ENCODE results near the gene SUZ12. TPM values are rescaled to one million over a fixed set of nuclear protein-coding genes. Genes with fewer than 3 reads are reported as not detected.
"Not testable (repeated sequence)": the region's sequence is repeated elsewhere in the genome, so short reads cannot be mapped to it uniquely, and the experiment has no call there.

Gene SUZ12
- total RNA-seq, 1 donor from 2014 or later: 30.3 TPM

DNA sequence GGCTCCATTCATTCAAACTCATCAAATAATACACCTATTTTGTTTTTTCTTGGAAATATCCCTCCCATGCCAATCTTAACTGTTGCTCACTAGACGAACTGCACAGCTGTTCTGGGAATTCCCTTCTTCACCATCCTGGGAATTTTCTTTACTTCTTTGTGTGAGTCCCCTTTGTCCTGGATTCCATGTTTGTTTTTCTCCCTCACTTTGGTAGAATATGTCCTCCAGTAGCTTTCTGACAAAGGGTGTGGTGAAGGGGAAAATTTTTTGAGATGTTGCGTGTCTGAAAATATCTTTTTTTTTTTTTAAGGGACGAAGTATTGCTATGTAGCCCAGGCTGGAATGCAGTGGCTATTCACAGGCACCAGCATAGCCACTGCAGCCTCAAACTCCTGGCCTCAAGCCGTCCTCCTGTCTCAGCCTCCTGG, 18.1 kb upstream of the SUZ12 start:
- no peak for DNase-seq (ENCODE audit: low spot score in 2 of 2, unreplicated experiment in 2 of 2)
- no peaks in the 10 kb centered on the region for H3K9me3 Mint-ChIP-seq
- TF ChIP-seq, protein P1, sequence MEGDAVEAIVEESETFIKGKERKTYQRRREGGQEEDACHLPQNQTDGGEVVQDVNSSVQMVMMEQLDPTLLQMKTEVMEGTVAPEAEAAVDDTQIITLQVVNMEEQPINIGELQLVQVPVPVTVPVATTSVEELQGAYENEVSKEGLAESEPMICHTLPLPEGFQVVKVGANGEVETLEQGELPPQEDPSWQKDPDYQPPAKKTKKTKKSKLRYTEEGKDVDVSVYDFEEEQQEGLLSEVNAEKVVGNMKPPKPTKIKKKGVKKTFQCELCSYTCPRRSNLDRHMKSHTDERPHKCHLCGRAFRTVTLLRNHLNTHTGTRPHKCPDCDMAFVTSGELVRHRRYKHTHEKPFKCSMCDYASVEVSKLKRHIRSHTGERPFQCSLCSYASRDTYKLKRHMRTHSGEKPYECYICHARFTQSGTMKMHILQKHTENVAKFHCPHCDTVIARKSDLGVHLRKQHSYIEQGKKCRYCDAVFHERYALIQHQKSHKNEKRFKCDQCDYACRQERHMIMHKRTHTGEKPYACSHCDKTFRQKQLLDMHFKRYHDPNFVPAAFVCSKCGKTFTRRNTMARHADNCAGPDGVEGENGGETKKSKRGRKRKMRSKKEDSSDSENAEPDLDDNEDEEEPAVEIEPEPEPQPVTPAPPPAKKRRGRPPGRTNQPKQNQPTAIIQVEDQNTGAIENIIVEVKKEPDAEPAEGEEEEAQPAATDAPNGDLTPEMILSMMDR (IDR thresholded peaks at IDR 0.05; ENCODE audit: unreplicated experiment): no peak
- no peaks in the 10 kb centered on the region for H3K27me3 Mint-ChIP-seq (ENCODE audit: low read depth)
- no peak overlapping the region for H3K4me3 Mint-ChIP-seq
- no peaks in the 10 kb centered on the region for H3K36me3 Mint-ChIP-seq
- no peak overlapping the region for H3K27ac Mint-ChIP-seq
- H3K4me1 Mint-ChIP-seq: no peaks in the 10 kb centered on the region

DNA sequence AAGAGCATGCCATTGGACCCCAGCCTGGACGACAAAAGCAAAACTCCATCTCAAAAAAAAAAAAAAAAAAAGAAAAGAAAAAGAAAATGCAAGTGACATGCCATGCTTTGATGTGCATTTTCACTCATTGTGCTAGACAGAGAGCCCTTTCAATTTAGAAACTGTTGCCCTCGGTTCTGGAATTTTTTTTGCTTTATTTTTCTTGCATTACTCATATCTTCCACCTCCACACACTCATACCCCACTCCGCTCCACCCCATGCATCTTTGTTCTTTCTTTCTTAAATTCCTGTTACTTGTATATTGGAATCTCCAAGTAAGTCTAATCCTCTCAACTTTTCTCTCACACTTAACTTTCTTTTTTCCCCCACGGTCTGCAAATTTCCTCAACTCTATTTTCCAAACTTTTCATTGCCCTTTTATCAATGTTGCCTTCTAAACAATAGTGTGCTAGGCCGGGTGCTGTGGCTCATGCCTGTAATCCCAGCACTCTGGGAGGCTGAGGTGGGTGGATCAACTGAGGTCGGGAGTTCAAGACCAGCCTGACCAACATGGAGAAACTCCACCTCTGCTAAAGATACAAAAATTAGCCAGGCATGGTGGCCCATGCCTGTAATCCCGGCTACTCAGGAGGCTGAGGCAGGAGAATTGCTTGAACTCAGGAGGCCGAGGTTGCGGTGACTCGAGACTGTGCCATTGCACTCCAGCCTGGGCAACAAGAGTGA, 16.8 kb upstream of the SUZ12 start:
- Mint-ChIP-seq H3K4me3 (no peak overlapping the region), H3K9me3 (no peaks in the 10 kb centered on the region)

DNA sequence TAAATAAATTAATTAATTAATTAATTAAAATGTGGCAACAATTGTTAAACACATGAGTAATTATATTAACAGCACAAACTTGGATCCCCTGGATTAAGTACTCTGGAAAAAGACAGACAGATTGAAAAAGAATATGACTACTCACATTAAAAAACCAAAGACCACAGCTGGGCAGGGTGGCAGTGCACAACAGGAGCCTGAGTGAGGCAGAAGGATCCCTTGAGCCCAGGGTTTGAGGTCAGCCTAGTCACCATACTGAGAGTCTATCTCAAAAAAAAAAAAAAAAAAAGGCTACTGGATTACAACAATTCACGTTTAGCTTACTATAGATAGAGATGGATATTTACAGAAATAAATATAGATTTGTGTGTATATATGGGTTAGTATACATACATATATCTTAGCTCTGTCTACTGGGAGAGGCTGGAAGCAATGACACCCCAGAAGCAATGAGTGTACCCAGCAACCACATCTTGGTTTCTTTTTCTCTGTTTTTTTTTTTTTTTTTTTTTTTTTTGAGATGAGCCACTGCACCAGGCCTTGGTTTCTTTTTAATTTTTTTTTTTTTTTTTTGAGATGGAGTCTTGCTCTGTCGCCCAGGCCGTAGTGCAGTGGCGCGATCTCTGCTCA, 10.6 kb upstream of the SUZ12 start:
- DNase-seq (ENCODE audit: low spot score in 2 of 2, unreplicated experiment in 2 of 2): no peak
- TF ChIP-seq, protein P1 (IDR thresholded peaks at IDR 0.05; ENCODE audit: unreplicated experiment): no peak
- H3K27ac Mint-ChIP-seq: no peak overlapping the region
- no peaks in the 10 kb centered on the region for H3K36me3 Mint-ChIP-seq
- H3K4me3 Mint-ChIP-seq: no peak overlapping the region
- no peaks in the 10 kb centered on the region for H3K9me3 Mint-ChIP-seq
- H3K27me3 Mint-ChIP-seq (ENCODE audit: low read depth): no peaks in the 10 kb centered on the region
- no peaks in the 10 kb centered on the region for H3K4me1 Mint-ChIP-seq

More for the DNA sequence above, 16.8 kb upstream of the SUZ12 start:
- Mint-ChIP-seq H3K4me1 (no peaks in the 10 kb centered on the region), H3K36me3 (no peaks in the 10 kb centered on the region), H3K27ac (no peak overlapping the region), H3K27me3 (ENCODE audit: low read depth) (no peaks in the 10 kb centered on the region)
- TF ChIP-seq, protein P1 (IDR thresholded peaks at IDR 0.05; ENCODE audit: unreplicated experiment): no peak
- DNase-seq (ENCODE audit: low spot score in 2 of 2, unreplicated experiment in 2 of 2): no peak

DNA sequence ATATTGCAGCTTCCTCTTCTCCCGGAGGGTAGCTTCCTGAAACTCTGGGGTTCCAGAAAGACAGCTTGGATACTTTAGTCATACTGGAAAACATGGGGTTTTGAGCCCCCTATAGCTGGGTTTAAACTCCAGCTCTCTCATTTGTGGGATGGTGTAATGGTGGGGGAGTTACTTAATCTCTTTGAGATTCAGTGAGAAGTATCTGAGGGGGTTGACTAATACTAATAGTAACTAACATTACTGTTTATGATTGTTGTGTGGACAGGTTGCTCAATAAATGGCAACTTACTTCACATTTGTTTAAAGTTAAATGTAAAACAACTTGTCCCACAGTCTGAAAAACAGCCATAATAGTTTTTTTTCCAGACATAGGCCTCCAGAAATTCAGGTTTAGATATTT, 5.1 kb upstream of the SUZ12 start:
- no peak overlapping the region for H3K4me3 Mint-ChIP-seq
- H3K27ac Mint-ChIP-seq: peak overlapping the region; percentile 50
- TF ChIP-seq, protein P1 (IDR thresholded peaks at IDR 0.05; ENCODE audit: unreplicated experiment): no peak
- DNase-seq (ENCODE audit: low spot score in 2 of 2, unreplicated experiment in 2 of 2): no peak
- H3K4me1 Mint-ChIP-seq: no peaks in the 10 kb centered on the region
- no peaks in the 10 kb centered on the region for H3K36me3 Mint-ChIP-seq
- no peaks in the 10 kb centered on the region for H3K27me3 Mint-ChIP-seq (ENCODE audit: low read depth)
- no peaks in the 10 kb centered on the region for H3K9me3 Mint-ChIP-seq

DNA sequence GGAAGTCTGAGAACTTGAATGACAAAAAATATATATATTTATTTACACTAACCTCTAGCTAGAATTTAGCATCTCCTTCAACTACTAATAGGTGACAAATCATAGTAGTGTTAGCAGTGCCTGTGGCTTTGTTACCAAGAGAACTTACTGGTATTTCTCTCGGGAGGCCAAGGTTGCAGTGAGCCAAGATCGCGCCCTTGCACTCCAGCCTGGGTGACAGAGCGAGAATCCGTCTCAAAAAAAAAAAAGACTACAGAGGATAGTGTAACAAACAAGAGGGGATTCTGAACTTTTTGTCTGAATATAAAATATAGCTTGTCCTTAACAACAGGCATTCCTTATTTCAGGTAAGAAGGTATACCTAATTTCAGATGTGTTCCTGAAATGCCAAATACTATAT, 1.3 kb upstream of the SUZ12 start:
- peaks cover 2% of the 10 kb centered on the region for H3K36me3 Mint-ChIP-seq
- no peaks in the 10 kb centered on the region for H3K9me3 Mint-ChIP-seq
- no peak overlapping the region for H3K27ac Mint-ChIP-seq
- H3K27me3 Mint-ChIP-seq (ENCODE audit: low read depth): no peaks in the 10 kb centered on the region
- TF ChIP-seq, protein P1 (IDR thresholded peaks at IDR 0.05; ENCODE audit: unreplicated experiment): no peak
- DNase-seq (ENCODE audit: low spot score in 2 of 2, unreplicated experiment in 2 of 2): no peak
- peak overlapping the region; percentile 74 for H3K4me3 Mint-ChIP-seq
- H3K4me1 Mint-ChIP-seq: peaks cover 12% of the 10 kb centered on the region

DNA sequence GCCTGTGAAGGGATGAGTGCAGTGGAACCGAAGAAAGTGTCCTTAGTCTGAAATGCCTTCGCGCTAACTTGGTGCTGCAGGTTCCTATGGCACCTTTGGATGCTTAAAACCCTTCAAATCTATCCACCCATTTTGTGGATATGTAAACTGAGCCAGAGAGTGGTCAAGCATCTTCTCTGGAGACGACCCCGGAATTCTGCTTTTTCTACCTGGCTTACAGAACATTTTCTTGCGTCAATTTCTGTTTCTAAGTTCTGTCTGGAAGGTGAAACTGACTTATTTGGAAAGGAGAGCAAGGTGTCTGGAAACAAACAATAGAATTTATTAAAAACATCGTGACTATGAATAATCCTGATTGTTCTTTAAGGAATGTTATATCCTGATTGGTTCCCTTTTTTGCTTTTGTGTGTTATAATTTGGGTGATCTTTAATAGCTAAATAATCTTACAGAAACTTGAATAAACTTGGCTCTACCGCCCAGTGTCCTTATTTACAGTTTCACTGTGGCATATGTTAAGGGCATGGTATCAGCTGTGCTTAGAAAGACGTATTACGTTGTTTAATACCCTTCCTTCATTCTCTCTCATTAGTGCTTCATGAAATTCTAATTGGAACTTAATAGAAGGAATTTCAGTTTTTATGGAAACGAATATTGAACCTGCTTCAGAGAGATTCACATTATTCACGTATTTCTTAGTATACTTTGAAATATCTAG, 1.3 kb downstream of the SUZ12 start:
- Mint-ChIP-seq H3K4me3 (peak overlapping the region; percentile 80), H3K27ac (peak overlapping the region; percentile 86), H3K4me1 (peaks cover 12% of the 10 kb centered on the region)
- H3K36me3 Mint-ChIP-seq; H3K27me3 Mint-ChIP-seq (ENCODE audit: low read depth); H3K9me3 Mint-ChIP-seq; DNase-seq (ENCODE audit: low spot score in 2 of 2, unreplicated experiment in 2 of 2): not testable (repeated sequence)

DNA sequence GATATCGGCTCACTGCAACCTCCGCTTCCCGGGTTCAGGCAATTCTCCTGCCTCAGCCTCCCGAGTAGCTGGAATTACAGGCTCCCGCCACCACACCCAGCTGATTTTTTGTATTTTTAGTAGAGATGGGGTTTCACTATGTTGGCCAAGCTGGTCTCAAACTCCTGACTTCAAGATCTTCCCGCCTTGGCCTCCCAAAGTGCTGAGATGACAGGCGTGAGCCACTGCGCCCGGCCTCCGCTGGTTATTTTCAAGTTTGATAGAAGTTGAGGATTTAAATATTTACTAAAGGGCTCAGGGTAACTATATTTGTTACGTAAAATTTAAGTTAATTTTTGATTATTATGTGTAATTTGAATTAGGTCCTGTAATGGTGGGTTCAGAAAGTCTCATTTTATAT, 5.1 kb downstream of the SUZ12 start:
- H3K4me1 Mint-ChIP-seq: peaks cover 12% of the 10 kb centered on the region
- H3K4me3 Mint-ChIP-seq; H3K27ac Mint-ChIP-seq; H3K9me3 Mint-ChIP-seq; DNase-seq (ENCODE audit: low spot score in 2 of 2, unreplicated experiment in 2 of 2); H3K27me3 Mint-ChIP-seq (ENCODE audit: low read depth): not testable (repeated sequence)
- peaks cover 11% of the 10 kb centered on the region for H3K36me3 Mint-ChIP-seq

DNA sequence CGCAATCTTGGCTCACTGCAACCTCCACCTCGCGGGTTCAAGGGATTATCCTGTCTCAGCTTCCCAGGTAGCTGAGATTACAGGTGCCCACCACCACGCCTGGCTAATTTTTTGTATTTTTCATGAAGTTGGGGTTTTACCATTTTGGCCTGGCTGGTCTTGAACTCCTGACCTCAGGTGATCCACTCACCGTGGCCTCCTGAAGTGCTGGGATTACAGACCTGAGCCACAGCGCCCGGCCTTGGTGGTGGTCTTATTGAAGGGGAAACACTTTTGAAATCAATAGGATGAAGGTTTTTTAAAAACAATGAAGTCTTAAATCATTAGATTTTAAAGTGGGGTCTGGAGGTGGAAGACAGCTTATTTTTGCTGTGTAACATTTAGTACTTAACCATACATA, 5.6 kb downstream of the SUZ12 start:
- H3K4me1 Mint-ChIP-seq: peaks cover 12% of the 10 kb centered on the region
- peaks cover 11% of the 10 kb centered on the region for H3K36me3 Mint-ChIP-seq
- not testable (repeated sequence) for H3K27me3 Mint-ChIP-seq (ENCODE audit: low read depth); H3K27ac Mint-ChIP-seq; DNase-seq (ENCODE audit: low spot score in 2 of 2, unreplicated experiment in 2 of 2); H3K4me3 Mint-ChIP-seq; H3K9me3 Mint-ChIP-seq

All from mesothelial cell of epicardium (in vitro differentiated cells).